Skeletal muscle satellite cell (primary cell): ENCODE results near the gene DNM3.

Experiments used
- H3K27me3 ChIP-seq: 2 replicates; pipeline ENCODE4 v1.7.0; 2013; ENCODE audit warnings: low read length; ENCODE audit not compliant: control insufficient read depth, insufficient read depth
- H3K36me3 ChIP-seq: 2 replicates; pipeline ENCODE4 v1.7.0; 2013; ENCODE audit warnings: mild to moderate bottlenecking, control low read depth, low read length; ENCODE audit not compliant: insufficient read depth
- H3K4me1 ChIP-seq: 2 replicates; pipeline ENCODE4 v1.7.0; 2013; ENCODE audit warnings: low read length; ENCODE audit not compliant: control insufficient read depth, insufficient read depth
- H3K4me2 ChIP-seq: 2 replicates; pipeline ENCODE4 v1.7.0; 2013; ENCODE audit warnings: mild to moderate bottlenecking, low read length
- H3K4me3 ChIP-seq: 2 replicates; pipeline ENCODE4 v1.7.0; 2013; ENCODE audit warnings: low read length
- H3K9ac ChIP-seq: 2 replicates; pipeline ENCODE4 v1.7.0; 2013; ENCODE audit warnings: mild to moderate bottlenecking, low read depth, low read length, moderate library complexity
- H3K9me3 ChIP-seq: replicated peaks from 2 replicates; pipeline ENCODE4 v1.7.0; 2013; ENCODE audit warnings: mild to moderate bottlenecking, control low read depth, low read length

The DNM3 gene

GRCh38 chr1:172117800-172118199 is 276.5 kb downstream of the DNM3 start:
- Histone ChIP-seq H3K4me2 (no peak overlapping the region), H3K27me3 (no peaks in the 10 kb centered on the region), H3K9ac (no peak overlapping the region), H3K4me1 (no peaks in the 10 kb centered on the region), H3K4me3 (no peak overlapping the region), H3K36me3 (no peaks in the 10 kb centered on the region), H3K9me3 (no peaks in the 10 kb centered on the region)

- Histone ChIP-seq H3K27me3 (no peaks in the 10 kb centered on the region), H3K9me3 (no peaks in the 10 kb centered on the region), H3K9ac (no peak overlapping the region), H3K4me2 (no peak overlapping the region), H3K4me1 (no peaks in the 10 kb centered on the region), H3K36me3 (no peaks in the 10 kb centered on the region), H3K4me3 (no peak overlapping the region)
These were observed 277.3 kb downstream of the DNM3 start for GRCh38 chr1:172118618-172119017.

- Histone ChIP-seq H3K9me3 (no peaks in the 10 kb centered on the region), H3K4me1 (no peaks in the 10 kb centered on the region), H3K4me2 (no peak overlapping the region), H3K36me3 (no peaks in the 10 kb centered on the region), H3K27me3 (no peaks in the 10 kb centered on the region), H3K9ac (no peak overlapping the region), H3K4me3 (no peak overlapping the region)
These were observed 277.9 kb downstream of the DNM3 start for GRCh38 chr1:172119184-172119583.

DNA sequence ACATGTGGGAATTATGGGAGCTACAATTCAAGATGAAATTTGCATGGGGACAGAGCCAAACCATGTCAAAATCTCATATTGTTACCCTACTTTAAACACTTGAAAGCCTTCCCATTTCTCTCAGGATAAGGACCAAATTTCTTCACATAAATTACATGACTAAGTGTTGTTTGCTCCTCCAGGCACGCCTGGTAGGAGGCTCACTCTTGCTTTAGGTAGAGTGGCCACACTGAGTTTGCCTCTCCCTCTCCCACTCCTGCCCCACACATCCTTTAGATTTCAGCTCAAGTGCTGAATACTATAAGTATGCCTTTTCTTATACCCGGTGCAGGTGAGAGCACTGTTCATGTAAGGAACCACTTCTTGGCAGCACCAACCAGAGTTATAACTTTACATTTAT is 279.1 kb downstream of the DNM3 start:
- no peaks in the 10 kb centered on the region for H3K4me1 ChIP-seq
- no peak overlapping the region for H3K4me3 ChIP-seq
- no peak overlapping the region for H3K4me2 ChIP-seq
- H3K9me3 ChIP-seq, result no peaks in the 10 kb centered on the region
- H3K36me3 ChIP-seq, result no peaks in the 10 kb centered on the region
- no peak overlapping the region for H3K9ac ChIP-seq
- H3K27me3 ChIP-seq, result no peaks in the 10 kb centered on the region

GRCh38 chr1:172121081-172121717 is 279.9 kb downstream of the DNM3 start:
- Histone ChIP-seq H3K9ac (no peak overlapping the region), H3K4me2 (no peak overlapping the region), H3K9me3 (no peaks in the 10 kb centered on the region), H3K36me3 (no peaks in the 10 kb centered on the region), H3K4me1 (no peaks in the 10 kb centered on the region), H3K27me3 (no peaks in the 10 kb centered on the region), H3K4me3 (no peak overlapping the region)

DNA sequence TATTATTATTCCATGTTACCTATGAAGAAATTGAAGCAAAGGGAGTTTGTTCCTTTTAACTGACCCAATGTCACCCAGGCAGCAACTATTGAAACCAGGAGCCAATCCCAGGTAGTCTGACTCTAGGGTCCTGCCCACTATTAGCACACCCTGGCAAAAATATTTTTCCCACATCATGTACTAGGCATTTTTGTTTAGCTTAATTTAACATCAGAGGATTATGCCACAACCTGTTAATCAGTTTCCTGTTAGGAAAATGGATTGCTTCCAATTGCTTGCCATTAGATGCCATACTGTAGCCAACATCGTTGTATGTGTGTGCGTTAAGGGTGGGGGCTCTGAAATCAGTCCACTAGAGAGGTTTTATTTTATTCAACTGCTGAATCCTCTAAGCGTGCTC is 281.1 kb downstream of the DNM3 start:
- no peaks in the 10 kb centered on the region for H3K36me3 ChIP-seq
- H3K9ac ChIP-seq, result no peak overlapping the region
- no peak overlapping the region for H3K4me2 ChIP-seq
- H3K9me3 ChIP-seq, result no peaks in the 10 kb centered on the region
- H3K4me3 ChIP-seq, result no peak overlapping the region
- no peaks in the 10 kb centered on the region for H3K27me3 ChIP-seq
- H3K4me1 ChIP-seq, result no peaks in the 10 kb centered on the region

GRCh38 chr1:172125250-172125649 is 284.0 kb downstream of the DNM3 start:
- no peak overlapping the region for H3K9ac ChIP-seq
- H3K36me3 ChIP-seq, result no peaks in the 10 kb centered on the region
- H3K4me1 ChIP-seq, result no peaks in the 10 kb centered on the region
- H3K4me2 ChIP-seq, result no peak overlapping the region
- H3K4me3 ChIP-seq, result no peak overlapping the region
- H3K27me3 ChIP-seq, result no peaks in the 10 kb centered on the region
- no peaks in the 10 kb centered on the region for H3K9me3 ChIP-seq

DNA sequence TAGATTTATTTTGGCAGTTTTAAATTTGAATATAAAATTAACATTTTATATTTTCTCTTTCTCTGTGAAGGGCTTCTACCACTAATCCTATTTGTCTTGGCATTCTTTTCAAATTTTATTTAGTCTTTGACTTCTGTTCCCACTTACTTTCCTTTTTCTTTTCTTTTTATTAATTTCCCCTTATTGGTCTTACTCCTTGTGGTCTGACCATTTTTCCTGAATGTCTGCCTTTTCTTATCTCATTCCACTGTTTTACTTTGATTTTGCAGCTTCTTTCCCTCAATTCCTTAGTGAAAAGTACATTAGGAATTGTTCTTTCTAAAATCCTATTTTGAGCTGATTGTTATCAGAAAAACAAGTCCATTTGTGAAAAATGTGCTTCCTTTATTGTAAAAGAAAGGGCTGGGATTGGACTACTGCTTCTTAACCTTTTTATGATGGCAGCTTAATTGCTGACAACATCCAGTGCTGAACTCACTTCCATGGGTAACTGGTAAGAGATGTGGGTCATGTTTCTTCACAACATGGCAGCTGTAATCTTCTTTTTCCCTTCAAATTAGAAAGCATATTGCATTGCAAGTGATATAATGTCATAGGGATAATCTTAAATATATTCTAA is 284.6 kb downstream of the DNM3 start:
- Histone ChIP-seq H3K4me3 (no peak overlapping the region), H3K4me1 (no peaks in the 10 kb centered on the region), H3K36me3 (no peaks in the 10 kb centered on the region), H3K27me3 (no peaks in the 10 kb centered on the region), H3K4me2 (no peak overlapping the region), H3K9ac (no peak overlapping the region), H3K9me3 (no peaks in the 10 kb centered on the region)

GRCh38 chr1:172132836-172133235 is 291.5 kb downstream of the DNM3 start:
- Histone ChIP-seq H3K9me3 (no peaks in the 10 kb centered on the region), H3K4me1 (peaks cover 34% of the 10 kb centered on the region), H3K36me3 (no peaks in the 10 kb centered on the region), H3K4me2 (no peak overlapping the region), H3K9ac (no peak overlapping the region), H3K4me3 (no peak overlapping the region), H3K27me3 (no peaks in the 10 kb centered on the region)

DNA sequence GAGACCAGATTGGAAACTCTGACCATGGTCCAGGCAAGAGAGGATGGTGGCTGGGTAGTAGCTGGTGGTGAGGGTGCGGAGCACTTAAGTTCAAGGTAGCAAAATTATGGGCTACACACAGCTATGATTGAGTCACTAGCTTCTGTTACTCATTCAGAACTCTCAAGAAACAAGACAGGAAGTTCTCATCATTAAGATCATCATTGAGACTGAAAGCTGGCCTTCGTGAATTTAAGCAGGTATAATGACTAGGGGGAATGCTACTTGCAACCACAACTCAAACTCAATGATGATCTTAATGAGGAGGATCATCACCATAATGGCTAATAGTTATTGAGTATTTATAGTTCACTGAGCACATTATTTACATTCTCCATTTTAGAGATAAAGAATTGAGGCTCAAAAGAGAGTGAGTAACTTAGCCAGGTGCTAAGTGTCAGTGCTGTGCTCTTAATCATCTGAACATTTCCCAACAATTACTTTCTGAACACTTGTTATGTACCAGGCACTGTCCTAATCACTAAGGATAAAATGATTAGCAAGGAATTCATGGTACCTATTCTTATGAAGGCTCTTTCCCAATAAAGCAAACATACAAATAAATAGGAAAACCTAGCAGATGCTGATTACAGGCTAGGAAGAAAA is 292.9 kb downstream of the DNM3 start:
- H3K36me3 ChIP-seq, result peaks cover 8% of the 10 kb centered on the region

DNA sequence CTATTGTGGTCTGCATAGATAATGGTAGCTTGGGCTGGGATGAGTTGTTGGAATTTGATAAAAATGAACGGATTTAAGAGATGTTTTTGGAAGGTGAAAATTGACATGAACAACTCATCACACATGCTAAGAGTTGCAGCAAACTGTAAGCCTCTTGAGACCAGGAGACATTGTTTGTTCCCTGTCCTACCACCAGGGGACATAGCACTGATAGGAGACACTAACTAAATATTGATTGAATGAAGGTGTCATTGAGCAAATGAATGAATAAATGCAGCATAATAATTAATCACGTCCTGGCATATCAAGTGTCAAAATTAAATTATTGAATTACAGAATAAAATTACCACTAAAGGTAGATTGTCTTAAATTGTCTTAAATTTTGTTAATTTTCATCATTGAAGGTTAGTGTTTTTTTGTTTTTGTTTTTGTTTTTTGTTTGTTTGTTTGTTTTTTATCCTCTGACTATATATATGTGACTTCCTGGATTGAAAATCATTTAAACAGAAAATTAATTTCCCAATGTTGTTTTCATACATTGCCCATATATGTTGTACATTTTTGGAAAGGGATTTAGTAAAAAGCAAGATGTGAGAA is 293.9 kb downstream of the DNM3 start:
- no peak overlapping the region for H3K4me2 ChIP-seq
- H3K4me1 ChIP-seq, result peaks cover 49% of the 10 kb centered on the region
- no peaks in the 10 kb centered on the region for H3K9me3 ChIP-seq
- no peaks in the 10 kb centered on the region for H3K27me3 ChIP-seq
- H3K4me3 ChIP-seq, result no peak overlapping the region
- peaks cover 14% of the 10 kb centered on the region for H3K36me3 ChIP-seq
- H3K9ac ChIP-seq, result no peak overlapping the region

More for the DNA sequence above, 292.9 kb downstream of the DNM3 start:
- peaks cover 46% of the 10 kb centered on the region for H3K4me1 ChIP-seq
- H3K4me2 ChIP-seq, result no peak overlapping the region
- no peaks in the 10 kb centered on the region for H3K27me3 ChIP-seq
- H3K9me3 ChIP-seq, result no peaks in the 10 kb centered on the region
- H3K4me3 ChIP-seq, result no peak overlapping the region
- no peak overlapping the region for H3K9ac ChIP-seq
